ENCODE data around the gene DNASE2B.

- TF ChIP-seq CTCF (IDR thresholded peaks at IDR 0.05): no peak
- no peak for TF ChIP-seq POLR2A (IDR thresholded peaks at IDR 0.05)
Observed at GRCh38 chr1:84350550-84350949, 47.7 kb upstream of the DNASE2B start.

All from lower leg skin (tissue), 3 donors.